Activated naive CD4-positive, alpha-beta T cell treated with anti-CD3 and anti-CD28 coated beads, Interleukin-2, amount 50 U/mL, for 72 hours (primary cell): ENCODE measurements around the gene PDRG1. TPM values are rescaled to one million over a fixed set of nuclear protein-coding genes. Genes with fewer than 3 reads are reported as not detected.
A peak's percentile ranks its signal among the peaks of the same experiment; 100 is the strongest.

ENCODE experiments used
- ATAC-seq, 2 donors: fragments of 150-1000 bp; cut with Tn5 transposase; 2 replicates each; pipeline ENCODE4 v1.10.0; 2021; ENCODE audit warnings: mild to moderate bottlenecking in 2 of 2, moderate library complexity in 2 of 2
- DNase-seq, 2 donors: peaks; one replicate each; pipeline ENCODE4 v3.0.0; 2021 to 2022; ENCODE audit warnings: low spot score in 2 of 2
- H3K27ac Mint-ChIP-seq, 2 donors: one replicate each; pipeline ENCODE4 v1.8.0; 2022; ENCODE audit warnings: mild to moderate bottlenecking in 2 of 2, mixed read lengths in 2 of 2
- H3K36me3 Mint-ChIP-seq, 2 donors: one replicate each; pipeline ENCODE4 v1.8.0; 2022; ENCODE audit warnings: mixed read lengths in 2 of 2
- H3K9me3 Mint-ChIP-seq, 2 donors: one replicate each; pipeline ENCODE4 v1.8.0; 2022; ENCODE audit warnings: mixed read lengths in 2 of 2
- total RNA-seq, 2 donors: library from RNA; stranded (reverse); gene quantifications; one replicate each; pipeline ENCODE4 v1.2.3, GENCODE V29; 2022

Gene PDRG1
- total RNA-seq, 2 donors from 2014 or later: 13.1 to 20.6 TPM

GRCh38 chr20:31972471-31973021 is 20.7 kb upstream of the PDRG1 start:
- no peak for DNase-seq
- Mint-ChIP-seq H3K36me3 (no peaks in the 10 kb centered on the region), H3K9me3 (no peaks in the 10 kb centered on the region), H3K27ac (no peak overlapping the region)
- ATAC-seq: no peak

- ATAC-seq (no peak), DNase-seq (no peak)
Measured at GRCh38 chr20:31969991-31970390, 18.1 kb upstream of the PDRG1 start.

GRCh38 chr20:31968291-31969126 is 16.7 kb upstream of the PDRG1 start:
- no peaks in the 10 kb centered on the region for H3K36me3 Mint-ChIP-seq
- H3K27ac Mint-ChIP-seq: no peak overlapping the region
- H3K9me3 Mint-ChIP-seq: no peaks in the 10 kb centered on the region
- DNase-seq: peak; percentile 56 to 95
- peak; percentile 83 to 93 for ATAC-seq

More at GRCh38 chr20:31969991-31970390, 18.1 kb upstream of the PDRG1 start:
- Mint-ChIP-seq H3K27ac (no peak overlapping the region), H3K36me3 (no peaks in the 10 kb centered on the region), H3K9me3 (no peaks in the 10 kb centered on the region)

- Mint-ChIP-seq H3K9me3 (no peaks in the 10 kb centered on the region), H3K36me3 (no peaks in the 10 kb centered on the region), H3K27ac (no peak within 1 kb of the TSS)
- ATAC-seq: peak; percentile 50 to 73
- no peak for DNase-seq
Measured at GRCh38 chr20:31967830-31968249, 16.0 kb upstream of the PDRG1 start, which contains the start of gene XKR7. TSS of gene XKR7 (plus strand) at chr20:31968151. CDS start at chr20:31968176, 25 bp downstream.

- Mint-ChIP-seq H3K9me3 (no peaks in the 10 kb centered on the region), H3K36me3 (no peaks in the 10 kb centered on the region), H3K27ac (no peak overlapping the region)
- ATAC-seq (no peak), DNase-seq (no peak)
Measured at GRCh38 chr20:31966991-31967655, 15.3 kb upstream of the PDRG1 start.

GRCh38 chr20:31963889-31964288 is 12.0 kb upstream of the PDRG1 start:
- no peaks in the 10 kb centered on the region for H3K9me3 Mint-ChIP-seq
- no peaks in the 10 kb centered on the region for H3K36me3 Mint-ChIP-seq

GRCh38 chr20:31962761-31963160 is 10.9 kb upstream of the PDRG1 start:
- Mint-ChIP-seq H3K9me3 (no peaks in the 10 kb centered on the region), H3K36me3 (no peaks in the 10 kb centered on the region), H3K27ac (no peak overlapping the region)
- no peak for DNase-seq
- ATAC-seq: no peak

More at GRCh38 chr20:31963889-31964288, 12.0 kb upstream of the PDRG1 start:
- no peak for ATAC-seq
- no peak for DNase-seq
- no peak overlapping the region for H3K27ac Mint-ChIP-seq

GRCh38 chr20:31956556-31957526 is 5.0 kb upstream of the PDRG1 start:
- H3K27ac Mint-ChIP-seq: no peak overlapping the region
- peaks cover 2% of the 10 kb centered on the region in 2 donors for H3K36me3 Mint-ChIP-seq
- ATAC-seq (no peak), DNase-seq (no peak)
- no peaks in the 10 kb centered on the region for H3K9me3 Mint-ChIP-seq

- no peak for ATAC-seq
- H3K27ac Mint-ChIP-seq: no peak overlapping the region
- H3K9me3 Mint-ChIP-seq: no peaks in the 10 kb centered on the region
- no peak for DNase-seq
- H3K36me3 Mint-ChIP-seq: peaks cover 19 to 21% of the 10 kb centered on the region in 2 donors
Measured at GRCh38 chr20:31954500-31954899, 2.7 kb upstream of the PDRG1 start.

- H3K9me3 Mint-ChIP-seq: peaks cover 0 to 5% of the 10 kb centered on the region in 2 donors
- ATAC-seq: no peak
- H3K36me3 Mint-ChIP-seq: peaks cover 27 to 28% of the 10 kb centered on the region in 2 donors
- no peak overlapping the region for H3K27ac Mint-ChIP-seq
- no peak for DNase-seq
Measured at GRCh38 chr20:31953556-31954148, 1.8 kb upstream of the PDRG1 start.

GRCh38 chr20:31951203-31951529 is 680 bp downstream of the PDRG1 start:
- DNase-seq: no peak
- Mint-ChIP-seq H3K9me3 (peaks cover 0 to 8% of the 10 kb centered on the region in 2 donors), H3K27ac (peak overlapping the region; percentile 95), H3K36me3 (peaks cover 30 to 36% of the 10 kb centered on the region in 2 donors)
- ATAC-seq: no peak

- Mint-ChIP-seq H3K9me3 (peaks cover 0 to 8% of the 10 kb centered on the region in 2 donors), H3K27ac (peak overlapping the region; percentile 4 to 95), H3K36me3 (peaks cover 30 to 36% of the 10 kb centered on the region in 2 donors)
- ATAC-seq (no peak), DNase-seq (no peak)
Measured at GRCh38 chr20:31949877-31950646, 1.8 kb downstream of the PDRG1 start.

- DNase-seq: no peak
- Mint-ChIP-seq H3K27ac (no peak overlapping the region), H3K36me3 (peaks cover 30 to 36% of the 10 kb centered on the region in 2 donors), H3K9me3 (peaks cover 0 to 8% of the 10 kb centered on the region in 2 donors)
- no peak for ATAC-seq
Measured at GRCh38 chr20:31948008-31948407, 3.8 kb downstream of the PDRG1 start.

GRCh38 chr20:31945785-31946184 is 6.1 kb downstream of the PDRG1 start:
- Mint-ChIP-seq H3K9me3 (peaks cover 0 to 8% of the 10 kb centered on the region in 2 donors), H3K36me3 (peaks cover 17 to 23% of the 10 kb centered on the region in 2 donors), H3K27ac (no peak overlapping the region)
- DNase-seq (no peak), ATAC-seq (no peak)

- ATAC-seq (no peak), DNase-seq (no peak)
- no peak overlapping the region for H3K27ac Mint-ChIP-seq
- peaks cover 16 to 23% of the 10 kb centered on the region in 2 donors for H3K36me3 Mint-ChIP-seq
- peaks cover 0 to 8% of the 10 kb centered on the region in 2 donors for H3K9me3 Mint-ChIP-seq
Measured at GRCh38 chr20:31945319-31945718, 6.5 kb downstream of the PDRG1 start.
